GM04503 (cell line): ENCODE data around the gene CUL3.

ENCODE experiments used
- DNase-seq: peaks from one replicate; pipeline ENCODE4 v3.0.0-alpha.2; 2012; ENCODE audit warnings: low read depth

The CUL3 gene

GRCh38 chr2:224421065-224421464, 164.1 kb downstream of the CUL3 start:
- DNase-seq = no peak
